GM19455 (cell line): ENCODE data around the gene HS1BP3.

Experiments used
- ATAC-seq: cut with Tn5 transposase; IDR thresholded peaks from one replicate; pipeline ENCODE4 v1.9.1; 2021; ENCODE audit not compliant: unreplicated experiment

Gene HS1BP3

GRCh38 chr2:20588918-20589871, 61.7 kb downstream of the HS1BP3 start:
- no peak for ATAC-seq

- no peak for ATAC-seq
Measured at GRCh38 chr2:20585710-20586594, 64.9 kb downstream of the HS1BP3 start.

DNA sequence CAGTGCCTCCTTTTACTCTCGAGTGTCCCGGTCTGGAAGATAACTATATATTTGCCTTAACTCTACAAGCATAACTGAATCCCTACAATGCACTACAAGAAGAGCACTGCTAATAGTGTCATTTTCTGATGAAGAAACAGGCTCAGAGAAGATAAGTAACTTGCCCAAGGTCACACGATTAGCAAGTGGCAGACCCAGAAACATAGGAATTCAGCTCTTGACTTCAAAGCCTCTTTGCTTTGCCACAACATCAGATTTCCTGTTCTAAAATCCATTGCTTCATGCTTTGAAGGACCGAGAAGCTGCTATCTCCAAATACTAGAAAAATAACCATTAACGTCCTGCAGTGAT, 65.6 kb downstream of the HS1BP3 start:
- no peak for ATAC-seq

- no peak for ATAC-seq
Measured at GRCh38 chr2:20584399-20585358, 66.2 kb downstream of the HS1BP3 start.

- ATAC-seq: no peak
Measured at GRCh38 chr2:20584045-20584398, 66.9 kb downstream of the HS1BP3 start.

DNA sequence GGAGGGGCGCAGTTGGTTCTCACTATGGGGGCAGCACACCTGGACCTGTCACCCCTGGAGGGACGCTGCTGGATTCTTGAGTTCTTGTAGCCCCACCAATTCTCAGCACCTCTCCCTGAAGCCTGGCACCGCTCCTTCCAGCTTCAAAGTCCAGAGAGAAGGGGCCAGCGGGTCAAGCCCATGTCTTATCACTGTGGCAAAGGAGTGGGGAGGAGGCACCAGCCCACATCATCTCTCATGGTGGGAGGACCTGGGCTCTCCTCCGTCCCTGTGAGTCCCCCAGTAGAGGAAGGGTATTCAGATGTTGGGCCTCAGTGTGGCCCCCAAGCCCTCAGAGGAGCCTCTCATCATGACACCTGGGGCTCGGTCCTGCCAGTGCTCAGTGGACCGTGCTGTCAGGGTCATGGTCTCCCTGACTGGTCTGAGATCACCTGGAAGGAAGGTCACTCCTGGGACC, 67.4 kb downstream of the HS1BP3 start:
- no peak for ATAC-seq

DNA sequence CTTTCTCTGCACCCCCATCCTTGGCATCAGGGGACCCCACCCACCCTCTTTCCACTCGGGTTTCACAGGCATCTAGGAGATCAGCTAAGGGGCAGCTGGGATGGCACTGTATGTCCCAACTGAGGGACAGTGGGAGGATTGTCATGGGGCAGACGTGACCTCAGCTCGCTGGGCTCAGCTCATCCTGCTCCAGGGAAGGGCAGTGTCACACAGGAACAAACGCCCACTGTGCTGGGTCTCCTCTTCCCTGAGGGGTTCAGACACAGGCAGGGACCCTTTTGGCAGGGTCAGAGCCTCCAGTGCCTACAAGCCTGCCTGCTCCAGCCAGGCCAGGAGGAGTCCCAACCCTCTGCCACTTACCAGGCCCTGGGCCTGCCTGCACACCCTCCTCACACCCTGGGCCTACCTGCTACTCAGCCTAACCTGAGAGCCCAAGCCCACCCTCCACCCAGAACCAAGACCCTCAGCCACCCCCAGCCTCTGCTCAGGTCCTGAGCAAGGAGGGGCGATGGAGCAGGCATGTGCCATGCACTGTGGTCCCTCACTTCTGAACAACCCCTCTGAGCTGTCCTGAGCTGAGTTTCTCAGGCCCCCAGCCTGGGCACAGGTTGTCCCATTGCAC, 68.2 kb downstream of the HS1BP3 start:
- no peak for ATAC-seq

DNA sequence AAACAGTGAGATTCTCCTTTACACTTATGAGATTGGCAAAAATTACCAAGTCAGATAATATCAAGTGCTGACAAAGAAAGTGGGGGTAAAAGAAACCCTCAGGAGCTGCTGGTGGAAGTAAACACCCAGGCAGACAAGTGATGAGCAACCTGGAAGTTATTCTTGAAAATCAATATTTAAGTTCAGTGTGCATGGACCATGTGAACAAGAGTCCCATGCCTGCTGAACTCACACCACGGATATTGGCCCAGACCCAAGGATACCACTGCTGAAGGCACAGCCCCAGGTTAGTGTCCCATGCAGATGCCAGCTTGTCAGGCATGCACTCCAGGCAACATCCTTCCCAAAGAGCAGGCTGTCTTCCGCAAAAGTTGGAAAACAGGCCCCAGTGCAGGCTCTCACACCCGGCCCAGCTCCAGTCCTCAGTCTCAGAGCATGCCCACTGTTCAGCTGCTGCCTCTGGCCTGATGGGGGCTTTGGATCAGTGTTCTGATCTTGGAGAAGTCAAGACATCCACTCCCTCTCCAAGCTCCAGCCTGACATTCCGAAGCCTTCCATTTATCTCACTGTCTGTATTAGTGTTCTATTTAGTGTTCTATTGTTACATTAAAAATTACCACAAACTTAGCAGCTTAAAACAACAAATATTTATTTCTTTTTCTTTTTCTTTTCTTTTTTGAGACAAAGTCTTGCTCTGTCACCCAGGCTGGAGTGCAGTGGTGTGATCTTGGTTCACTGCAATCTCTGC, 70.0 kb downstream of the HS1BP3 start:
- no peak for ATAC-seq

DNA sequence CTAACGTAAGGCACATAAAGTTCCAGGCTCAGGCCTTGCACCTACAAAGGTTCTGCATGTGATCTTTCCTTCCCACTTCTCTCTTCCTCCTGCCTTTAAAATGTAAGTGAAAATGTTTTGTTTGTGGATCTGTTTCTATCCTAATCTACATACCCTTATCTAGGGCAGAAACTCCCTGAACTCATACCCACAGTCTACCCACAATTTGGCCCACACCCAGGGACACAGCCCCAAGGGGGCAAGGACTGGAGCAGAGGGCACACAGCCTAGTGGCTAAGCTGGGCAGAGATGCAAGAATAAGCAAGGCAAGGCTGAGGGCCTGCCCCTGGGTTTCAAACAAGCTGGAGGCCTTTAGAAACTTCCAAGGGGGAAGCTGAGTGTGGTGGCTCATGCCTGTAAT, 71.0 kb downstream of the HS1BP3 start:
- no peak for ATAC-seq

DNA sequence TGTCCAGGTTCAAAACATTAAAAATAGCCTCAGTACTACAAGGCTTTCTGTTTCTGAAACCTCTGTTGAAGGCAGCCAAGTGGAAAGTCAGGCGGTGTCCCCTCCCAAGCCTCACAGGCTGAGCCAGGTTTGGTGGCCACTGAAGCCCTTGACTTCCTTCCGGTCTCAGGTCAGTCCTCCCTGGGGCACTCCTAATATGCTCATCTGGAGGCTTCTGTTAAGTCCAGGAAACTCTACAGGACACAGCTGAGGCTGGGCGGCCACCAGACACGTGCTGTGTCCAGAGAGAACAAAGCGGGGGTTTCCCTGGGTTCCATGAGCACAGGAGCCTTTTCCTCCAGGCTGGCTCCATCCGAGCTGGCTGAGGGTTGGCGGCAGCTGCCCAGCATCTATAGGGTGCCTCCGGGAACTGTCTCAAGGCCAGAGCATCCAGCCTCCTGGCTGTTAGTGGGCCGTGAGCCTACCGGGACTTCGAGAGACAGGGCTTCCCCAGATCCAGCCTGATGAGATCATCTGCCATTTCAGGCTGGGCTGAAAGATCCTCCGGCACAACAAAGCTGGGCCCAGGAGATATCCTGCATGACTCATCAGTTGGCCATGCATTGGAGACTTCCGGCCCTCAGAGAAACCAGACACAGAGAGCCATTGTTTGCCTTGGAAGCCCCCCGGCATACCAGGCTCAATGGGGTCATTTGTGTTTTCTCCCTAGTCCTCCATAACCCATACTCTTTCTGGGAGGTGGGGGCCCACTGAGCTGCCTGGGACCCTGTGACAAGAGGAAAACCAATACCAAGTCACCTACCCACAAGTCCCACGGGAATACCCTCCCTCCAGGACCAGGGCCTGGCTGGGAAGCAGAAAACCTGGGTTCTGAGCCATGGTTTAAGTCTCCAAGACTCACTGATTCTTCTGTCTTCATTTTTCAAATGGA, 71.7 kb downstream of the HS1BP3 start:
- ATAC-seq: peak; percentile 70

DNA sequence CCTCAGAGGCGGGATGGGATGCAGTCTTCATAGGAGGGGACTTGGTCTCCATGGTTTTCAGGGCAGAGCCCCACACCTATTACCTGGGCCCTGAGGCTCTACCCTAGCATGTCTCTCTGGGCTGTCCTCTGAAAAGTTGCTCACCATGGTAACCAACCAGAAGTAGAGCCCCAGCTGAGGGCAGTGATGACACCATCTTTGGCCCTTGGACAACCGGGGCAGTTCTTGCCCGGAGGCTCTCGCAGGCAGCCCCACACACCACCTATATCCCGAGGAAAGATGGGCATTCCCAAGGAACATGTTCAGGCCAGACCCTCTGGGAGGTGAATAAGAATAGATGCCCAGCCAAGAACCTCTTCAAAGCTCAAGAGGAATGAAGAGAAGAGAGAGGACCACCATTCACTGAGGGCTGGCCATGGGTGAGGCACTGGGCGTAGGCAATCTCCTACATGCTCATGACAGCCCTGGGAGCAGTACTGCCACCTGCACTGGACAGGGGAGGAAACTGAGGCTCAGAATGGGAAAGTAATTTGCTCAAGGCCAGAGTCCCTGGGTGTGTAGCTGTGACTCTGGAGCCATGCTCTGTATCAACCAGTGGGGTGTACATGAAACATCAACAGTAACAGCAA, 72.5 kb downstream of the HS1BP3 start:
- ATAC-seq: no peak

- ATAC-seq: no peak
Measured at GRCh38 chr2:20577495-20578235, 73.2 kb downstream of the HS1BP3 start.

DNA sequence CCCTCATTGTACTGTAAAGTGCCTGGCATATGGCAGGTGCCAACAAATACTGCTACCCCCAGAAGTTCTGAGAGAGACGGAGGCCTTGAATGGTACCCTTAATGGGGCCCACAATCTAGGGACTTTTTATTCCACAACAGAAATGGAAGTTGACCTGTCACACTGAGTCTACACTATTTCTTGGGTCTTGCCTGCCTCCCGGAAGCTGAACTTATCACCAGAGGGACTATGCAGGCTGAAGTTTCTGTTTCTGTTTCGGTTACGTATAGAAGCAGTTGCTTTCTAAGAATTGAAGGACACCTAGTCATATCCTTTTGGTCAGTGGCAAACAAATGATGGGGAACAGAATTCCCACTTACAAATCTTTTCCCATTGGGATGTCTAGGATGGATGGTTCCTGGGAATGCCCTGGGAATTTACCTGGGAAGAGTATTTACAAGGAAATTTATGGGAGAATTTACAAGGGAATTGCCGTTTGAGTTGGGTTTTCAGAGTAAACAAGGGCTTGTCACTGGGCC, 74.2 kb downstream of the HS1BP3 start:
- peak; percentile 83 for ATAC-seq

- peak; percentile 13 for ATAC-seq
Measured at GRCh38 chr2:20575935-20576597, 74.8 kb downstream of the HS1BP3 start.

DNA sequence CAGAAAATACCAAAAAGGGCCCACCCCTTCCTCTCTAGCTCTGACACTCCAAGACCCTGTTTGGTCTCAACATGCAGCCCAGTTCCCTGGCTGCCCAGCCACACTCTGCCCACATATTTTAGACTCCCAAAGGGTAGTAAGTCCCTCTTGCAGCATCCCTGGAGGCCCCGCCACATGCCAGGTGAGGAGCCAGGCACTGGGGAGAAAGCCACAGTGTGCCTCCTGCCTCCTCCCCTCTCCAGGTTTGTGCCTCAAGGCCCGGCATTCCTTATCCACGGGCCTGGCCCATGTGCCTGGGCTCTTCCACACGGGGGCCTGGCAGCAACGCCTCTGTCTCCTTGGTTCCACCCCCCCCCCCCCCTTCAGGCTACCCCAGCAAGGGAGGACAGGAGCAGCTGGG, 75.5 kb downstream of the HS1BP3 start:
- ATAC-seq: no peak

DNA sequence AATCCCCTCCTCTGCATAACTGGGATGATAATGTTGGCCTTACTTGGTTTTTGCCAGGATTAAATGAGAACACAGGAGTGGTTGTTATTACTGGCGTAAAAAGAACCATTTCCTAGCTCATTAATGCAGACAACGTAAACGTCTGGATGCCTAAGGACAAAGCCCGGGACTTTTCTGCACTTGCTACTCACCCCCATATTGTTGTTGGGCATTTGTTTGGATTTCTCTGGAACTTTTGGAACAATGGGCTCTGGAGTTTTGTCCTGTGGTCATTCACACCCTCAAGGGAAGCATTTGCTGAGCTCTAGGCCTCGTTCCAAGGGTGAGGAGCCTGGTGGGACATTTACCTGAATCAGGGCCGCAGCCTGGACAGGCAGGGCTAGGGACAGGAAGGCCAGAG, 76.0 kb downstream of the HS1BP3 start:
- no peak for ATAC-seq
